GM12865 (cell line): ENCODE results near the gene FGD4.
A peak's percentile ranks its signal among the peaks of the same experiment; 100 is the strongest.

Experiments used
- DNase-seq: peaks from one replicate; pipeline ENCODE4 v3.0.0; 2010; ENCODE audit warnings: low read depth
- H3K4me3 ChIP-seq: 2 replicates; pipeline ENCODE4 v1.5.1; 2011; ENCODE audit warnings: mild to moderate bottlenecking, low read depth, low read length, control low read depth
- CTCF ChIP-seq: IDR thresholded peaks from 2 replicates; pipeline ENCODE4 v1.5.1; 2011; ENCODE audit warnings: low read length, control low read depth, low read depth, inconsistent platforms; ENCODE audit not compliant: insufficient read depth; ENCODE audit errors: missing control alignments

The FGD4 gene

GRCh38 chr12:32606443-32606842 is 207.1 kb downstream of the FGD4 start:
- DNase-seq: no peak
- no peak overlapping the region for H3K4me3 ChIP-seq
- TF ChIP-seq CTCF: no peak

GRCh38 chr12:32609966-32610365 is 210.6 kb downstream of the FGD4 start:
- no peak overlapping the region for H3K4me3 ChIP-seq
- DNase-seq: peak; percentile 5
- no peak for TF ChIP-seq CTCF

- TF ChIP-seq CTCF: no peak
- DNase-seq: no peak
These were observed 212.6 kb downstream of the FGD4 start for GRCh38 chr12:32611986-32612385.

GRCh38 chr12:32612658-32613614 is 213.6 kb downstream of the FGD4 start:
- no peak for TF ChIP-seq CTCF
- H3K4me3 ChIP-seq: no peak overlapping the region
- DNase-seq: no peak

More at GRCh38 chr12:32611986-32612385, 212.6 kb downstream of the FGD4 start:
- H3K4me3 ChIP-seq: no peak overlapping the region

GRCh38 chr12:32615441-32615840 is 216.1 kb downstream of the FGD4 start:
- DNase-seq: no peak
- TF ChIP-seq CTCF: no peak

GRCh38 chr12:32617534-32617933 is 218.2 kb downstream of the FGD4 start:
- no peak for TF ChIP-seq CTCF
- no peak overlapping the region for H3K4me3 ChIP-seq
- DNase-seq: peak; percentile 2

More at GRCh38 chr12:32615441-32615840, 216.1 kb downstream of the FGD4 start:
- no peak overlapping the region for H3K4me3 ChIP-seq
